Neural cell (in vitro differentiated cells): ENCODE measurements around the gene KRTAP1-4. TPM values are rescaled to one million over a fixed set of nuclear protein-coding genes. Genes with fewer than 3 reads are reported as not detected.
"Not testable (repeated sequence)": the region's sequence is repeated elsewhere in the genome, so short reads cannot be mapped to it uniquely, and the experiment has no call there.

Source experiments
- H2AFZ ChIP-seq: fragments of 200-600, 300-800 bp; sonication (generic), shearing (Covaris generic); 2 replicates; pipeline ENCODE4 v1.6.0; 2014; ENCODE audit warnings: low read depth, mild to moderate bottlenecking, antibody characterized with exemption, low read length, moderate library complexity
- H3F3A ChIP-seq: fragments of 200-600 bp; shearing (Covaris generic); 2 replicates; pipeline ENCODE4 v1.6.1; 2016; ENCODE audit warnings: mild to moderate bottlenecking, moderate library complexity, mixed read lengths, antibody characterized with exemption, low read length; ENCODE audit not compliant: insufficient read depth, poor library complexity, severe bottlenecking
- H3K27ac ChIP-seq: fragments of 200-600, 300-800 bp; sonication (generic), shearing (Covaris generic); 2 replicates; pipeline ENCODE4 v1.5.1; 2014; ENCODE audit warnings: mild to moderate bottlenecking, low read length, moderate library complexity
- H3K27me3 ChIP-seq: fragments of 300-800, 200-600 bp; sonication (generic), shearing (Covaris generic); 2 replicates; pipeline ENCODE4 v1.6.0; 2014; ENCODE audit warnings: mild to moderate bottlenecking, low read depth, low read length, moderate library complexity; ENCODE audit not compliant: insufficient read depth
- H3K36me3 ChIP-seq: fragments of 300-800, 200-600 bp; sonication (generic), shearing (Covaris generic); 2 replicates; pipeline ENCODE4 v1.5.1; 2014; ENCODE audit warnings: mild to moderate bottlenecking, antibody characterized with exemption, low read length, moderate library complexity; ENCODE audit not compliant: insufficient read depth
- H3K4me2 ChIP-seq: fragments of 300-800, 200-600 bp; sonication (generic), shearing (Covaris generic); 2 replicates; pipeline ENCODE4 v1.6.0; 2014; ENCODE audit warnings: mild to moderate bottlenecking, low read length
- H3K4me3 ChIP-seq: fragments of 300-800, 200-600 bp; sonication (generic), shearing (Covaris generic); 2 replicates; pipeline ENCODE4 v1.5.1; 2014; ENCODE audit warnings: mild to moderate bottlenecking, low read length, moderate library complexity
- H3K79me2 ChIP-seq: fragments of 200-600 bp; shearing (Covaris generic); replicated peaks from 2 replicates; pipeline ENCODE4 v1.6.0; 2014; ENCODE audit warnings: mild to moderate bottlenecking, low read length, moderate library complexity; ENCODE audit not compliant: insufficient read depth
- H3K9ac ChIP-seq: fragments of 300-800, 200-600 bp; sonication (generic), shearing (Covaris generic); 2 replicates; pipeline ENCODE4 v1.6.1; 2016; ENCODE audit warnings: mild to moderate bottlenecking, low read length, mixed read lengths
- H3K9me2 ChIP-seq: fragments of 200-600 bp; shearing (Covaris generic); 2 replicates; pipeline ENCODE4 v1.6.1; 2016; ENCODE audit warnings: mild to moderate bottlenecking, low read length, mixed read lengths; ENCODE audit not compliant: insufficient read depth
- H3K9me3 ChIP-seq: fragments of 200-600, 300-800 bp; sonication (generic), shearing (Covaris generic); 2 replicates; pipeline ENCODE4 v1.6.1; 2016; ENCODE audit warnings: mild to moderate bottlenecking, mixed run types, low read length, moderate library complexity, mixed read lengths
- H4K20me1 ChIP-seq: fragments of 200-600 bp; shearing (Covaris generic); 2 replicates; pipeline ENCODE4 v1.6.1; 2016; ENCODE audit warnings: mild to moderate bottlenecking, mixed run types; ENCODE audit not compliant: insufficient read depth
- EP300 ChIP-seq: fragments of 450-650 bp; conservative IDR thresholded peaks from 2 replicates; pipeline ENCODE4 v1.6.1; 2014; ENCODE audit warnings: antibody characterized with exemption, mild to moderate bottlenecking, moderate library complexity; ENCODE audit not compliant: poor library complexity, severe bottlenecking
- EZH2 ChIP-seq: fragments of 200-600, 300-800 bp; shearing (Covaris generic), sonication (generic); IDR thresholded peaks from 2 replicates; pipeline ENCODE4 v1.6.1; 2014; ENCODE audit warnings: antibody characterized with exemption, low read length, borderline replicate concordance, mild to moderate bottlenecking; ENCODE audit not compliant: insufficient read depth, poor library complexity, severe bottlenecking
- MXI1 ChIP-seq: fragments of 450-650 bp; conservative IDR thresholded peaks from 2 replicates; pipeline ENCODE4 v1.6.1; 2014; ENCODE audit warnings: antibody characterized with exemption, mild to moderate bottlenecking; ENCODE audit not compliant: poor library complexity, severe bottlenecking
- POLR2AphosphoS5 ChIP-seq: IDR thresholded peaks from 2 replicates; pipeline ENCODE4 v1.6.1; 2012
- RAD21 ChIP-seq: fragments of 450-650 bp; conservative IDR thresholded peaks from 2 replicates; pipeline ENCODE4 v1.6.1; 2014; ENCODE audit warnings: antibody characterized with exemption, mild to moderate bottlenecking, moderate library complexity
- SMC3 ChIP-seq: fragments of 450-650 bp; conservative IDR thresholded peaks from 2 replicates; pipeline ENCODE4 v1.6.1; 2014; ENCODE audit warnings: antibody characterized with exemption, mild to moderate bottlenecking, moderate library complexity; ENCODE audit not compliant: poor library complexity
- TAF1 ChIP-seq: IDR thresholded peaks from 2 replicates; pipeline ENCODE4 v1.6.1; 2012; ENCODE audit warnings: low read depth
- polyA plus RNA-seq: library from polyadenylated mRNA; depleted of rRNA; stranded (reverse); fragments of >200 nt; gene quantifications from 2 replicates; pipeline ENCODE4 v1.2.3, GENCODE V29; 2014
- TF ChIP-seq, protein P1 (sequence below): fragments of 450-650 bp; IDR thresholded peaks from 2 replicates; pipeline ENCODE4 v1.5.1; 2014; ENCODE audit warnings: antibody characterized with exemption, mild to moderate bottlenecking, moderate library complexity; ENCODE audit not compliant: poor library complexity, severe bottlenecking
- TF ChIP-seq, protein P2 (sequence below): IDR thresholded peaks from 2 replicates; pipeline ENCODE4 v1.6.1; 2012; ENCODE audit warnings: borderline replicate concordance

The KRTAP1-4 gene
- polyA plus RNA-seq, 1 donor from 2014 or later: not detected

DNA sequence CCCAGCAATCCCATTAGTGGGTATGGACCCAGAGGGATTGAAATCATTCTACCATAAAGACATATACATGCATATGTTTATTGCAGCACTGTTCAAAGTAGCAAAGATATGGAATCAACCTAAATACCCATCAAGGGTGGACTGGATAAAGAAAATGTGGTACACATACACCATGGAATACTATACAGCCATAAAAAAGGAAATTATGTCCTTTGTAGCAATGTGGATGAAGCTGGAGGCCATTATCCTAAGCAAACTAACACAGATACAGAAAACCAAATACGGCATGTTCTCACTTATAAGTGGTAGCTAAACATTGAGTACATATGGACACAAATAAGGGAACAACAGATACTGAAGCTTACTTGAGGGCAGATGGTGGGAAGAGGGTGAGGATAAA lies 27.6 kb upstream of the KRTAP1-4 start:
- H3K36me3 ChIP-seq: no peaks in the 10 kb centered on the region
- no peak overlapping the region for H3K9ac ChIP-seq
- H4K20me1 ChIP-seq: no peaks in the 10 kb centered on the region
- H3K27ac ChIP-seq: no peak overlapping the region
- H3K9me2 ChIP-seq: no peaks in the 10 kb centered on the region
- no peaks in the 10 kb centered on the region for H3K27me3 ChIP-seq
- H3K4me3 ChIP-seq: no peak overlapping the region
- no peak overlapping the region for H2AFZ ChIP-seq
- H3K79me2 ChIP-seq: no peaks in the 10 kb centered on the region
- no peaks in the 10 kb centered on the region for H3K9me3 ChIP-seq
- H3F3A ChIP-seq: no peaks in the 10 kb centered on the region
- TF ChIP-seq EZH2: no peak
- TF ChIP-seq EP300: no peak
- no peak for TF ChIP-seq SMC3
- TF ChIP-seq POLR2AphosphoS5: no peak
- TF ChIP-seq, protein P1, sequence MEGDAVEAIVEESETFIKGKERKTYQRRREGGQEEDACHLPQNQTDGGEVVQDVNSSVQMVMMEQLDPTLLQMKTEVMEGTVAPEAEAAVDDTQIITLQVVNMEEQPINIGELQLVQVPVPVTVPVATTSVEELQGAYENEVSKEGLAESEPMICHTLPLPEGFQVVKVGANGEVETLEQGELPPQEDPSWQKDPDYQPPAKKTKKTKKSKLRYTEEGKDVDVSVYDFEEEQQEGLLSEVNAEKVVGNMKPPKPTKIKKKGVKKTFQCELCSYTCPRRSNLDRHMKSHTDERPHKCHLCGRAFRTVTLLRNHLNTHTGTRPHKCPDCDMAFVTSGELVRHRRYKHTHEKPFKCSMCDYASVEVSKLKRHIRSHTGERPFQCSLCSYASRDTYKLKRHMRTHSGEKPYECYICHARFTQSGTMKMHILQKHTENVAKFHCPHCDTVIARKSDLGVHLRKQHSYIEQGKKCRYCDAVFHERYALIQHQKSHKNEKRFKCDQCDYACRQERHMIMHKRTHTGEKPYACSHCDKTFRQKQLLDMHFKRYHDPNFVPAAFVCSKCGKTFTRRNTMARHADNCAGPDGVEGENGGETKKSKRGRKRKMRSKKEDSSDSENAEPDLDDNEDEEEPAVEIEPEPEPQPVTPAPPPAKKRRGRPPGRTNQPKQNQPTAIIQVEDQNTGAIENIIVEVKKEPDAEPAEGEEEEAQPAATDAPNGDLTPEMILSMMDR: no peak
- no peak for TF ChIP-seq TAF1
- no peak for TF ChIP-seq MXI1
- TF ChIP-seq, protein P2, sequence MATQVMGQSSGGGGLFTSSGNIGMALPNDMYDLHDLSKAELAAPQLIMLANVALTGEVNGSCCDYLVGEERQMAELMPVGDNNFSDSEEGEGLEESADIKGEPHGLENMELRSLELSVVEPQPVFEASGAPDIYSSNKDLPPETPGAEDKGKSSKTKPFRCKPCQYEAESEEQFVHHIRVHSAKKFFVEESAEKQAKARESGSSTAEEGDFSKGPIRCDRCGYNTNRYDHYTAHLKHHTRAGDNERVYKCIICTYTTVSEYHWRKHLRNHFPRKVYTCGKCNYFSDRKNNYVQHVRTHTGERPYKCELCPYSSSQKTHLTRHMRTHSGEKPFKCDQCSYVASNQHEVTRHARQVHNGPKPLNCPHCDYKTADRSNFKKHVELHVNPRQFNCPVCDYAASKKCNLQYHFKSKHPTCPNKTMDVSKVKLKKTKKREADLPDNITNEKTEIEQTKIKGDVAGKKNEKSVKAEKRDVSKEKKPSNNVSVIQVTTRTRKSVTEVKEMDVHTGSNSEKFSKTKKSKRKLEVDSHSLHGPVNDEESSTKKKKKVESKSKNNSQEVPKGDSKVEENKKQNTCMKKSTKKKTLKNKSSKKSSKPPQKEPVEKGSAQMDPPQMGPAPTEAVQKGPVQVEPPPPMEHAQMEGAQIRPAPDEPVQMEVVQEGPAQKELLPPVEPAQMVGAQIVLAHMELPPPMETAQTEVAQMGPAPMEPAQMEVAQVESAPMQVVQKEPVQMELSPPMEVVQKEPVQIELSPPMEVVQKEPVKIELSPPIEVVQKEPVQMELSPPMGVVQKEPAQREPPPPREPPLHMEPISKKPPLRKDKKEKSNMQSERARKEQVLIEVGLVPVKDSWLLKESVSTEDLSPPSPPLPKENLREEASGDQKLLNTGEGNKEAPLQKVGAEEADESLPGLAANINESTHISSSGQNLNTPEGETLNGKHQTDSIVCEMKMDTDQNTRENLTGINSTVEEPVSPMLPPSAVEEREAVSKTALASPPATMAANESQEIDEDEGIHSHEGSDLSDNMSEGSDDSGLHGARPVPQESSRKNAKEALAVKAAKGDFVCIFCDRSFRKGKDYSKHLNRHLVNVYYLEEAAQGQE: no peak
- no peak for TF ChIP-seq RAD21
- no peak overlapping the region for H3K4me2 ChIP-seq

DNA sequence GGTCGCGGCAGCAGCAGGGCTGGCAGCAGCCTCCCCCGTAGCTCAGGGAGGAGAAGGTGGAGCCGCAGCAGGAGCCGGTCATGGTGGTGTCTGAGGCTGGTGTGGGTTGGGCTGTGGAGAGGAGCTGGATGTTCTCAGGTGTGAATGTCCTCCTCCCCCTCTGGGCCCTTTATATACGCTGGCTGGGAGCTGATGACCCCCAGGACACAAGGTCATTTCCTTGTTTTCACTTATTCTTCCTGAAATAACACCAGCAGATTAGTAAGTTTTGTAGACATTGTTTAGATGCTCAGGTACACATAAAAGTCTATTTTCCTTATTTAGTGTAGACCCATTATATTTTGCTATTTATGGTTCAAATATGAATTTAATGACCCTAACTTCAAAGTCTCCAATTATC lies 25.1 kb upstream of the KRTAP1-4 start, which contains the start of gene KRTAP2-2:
TSS of gene KRTAP2-2 (minus strand) at position 101 of the 400 bp plus-strand sequence. CDS start at position 82, 19 bp downstream.
- not testable (repeated sequence) for H3K4me2 ChIP-seq, H4K20me1 ChIP-seq, H3K36me3 ChIP-seq, H3K4me3 ChIP-seq, H2AFZ ChIP-seq, H3K27ac ChIP-seq, H3F3A ChIP-seq, H3K79me2 ChIP-seq, H3K9me2 ChIP-seq, H3K9me3 ChIP-seq, H3K27me3 ChIP-seq, H3K9ac ChIP-seq

GRCh38 chr17:41054556-41054955 lies 24.6 kb upstream of the KRTAP1-4 start:
- H3K27ac ChIP-seq, H3K9me3 ChIP-seq, H3K27me3 ChIP-seq, H3F3A ChIP-seq, H4K20me1 ChIP-seq, H3K4me3 ChIP-seq, H3K9ac ChIP-seq, H3K9me2 ChIP-seq, H3K79me2 ChIP-seq, H3K36me3 ChIP-seq, H3K4me2 ChIP-seq, H2AFZ ChIP-seq: not testable (repeated sequence)
